ENCODE measurements around the gene MEX3D. TPM values are rescaled to one million over a fixed set of nuclear protein-coding genes. Genes with fewer than 3 reads are reported as not detected.

The MEX3D gene
- total RNA-seq, 2 experiments from 2014 or later = 1.6 to 2.3 TPM

DNA sequence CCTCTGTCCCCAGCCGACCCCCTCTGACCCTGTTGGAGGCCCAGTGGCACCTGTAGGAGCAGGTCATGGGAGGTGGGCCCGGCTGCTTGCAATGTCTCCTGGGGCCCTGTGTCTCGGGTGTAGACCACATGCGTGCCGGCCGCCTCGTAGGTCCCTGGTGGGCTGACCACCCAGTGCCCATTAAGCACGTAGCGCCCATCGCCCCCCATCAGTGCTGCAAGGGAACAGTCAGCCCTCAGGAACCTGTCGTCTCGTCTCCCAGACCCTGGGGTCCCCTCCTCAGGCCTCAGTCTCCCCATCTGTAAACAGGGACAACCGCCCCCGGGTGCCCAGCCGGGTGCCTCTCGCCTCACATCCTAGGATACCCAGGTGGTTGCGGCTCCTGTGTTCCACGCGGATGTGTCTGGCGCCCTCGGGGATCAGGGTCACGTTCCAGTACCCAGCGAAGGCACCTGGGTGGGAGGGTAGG lies 60.9 kb downstream of the MEX3D start:
- Histone ChIP-seq H3K27ac (ENCODE audit: low read depth in 1 of 2, low read length in 2 of 2) (peak overlapping the region in 1 of 2 donors; percentile 62), H3K4me3 (ENCODE audit: low read length) (peak overlapping the region; percentile 54), H3K9me3 (ENCODE audit: control insufficient read depth in 1 of 2, insufficient read depth in 1 of 2, low read length in 2 of 2) (peaks cover 0 to 43% of the 10 kb centered on the region in 2 experiments), H3K36me3 (ENCODE audit: insufficient read depth, low read length) (no peaks in the 10 kb centered on the region), H3K4me1 (ENCODE audit: insufficient read depth, low read length) (peaks cover 39% of the 10 kb centered on the region), H3K27me3 (ENCODE audit: control insufficient read depth in 1 of 2, insufficient read depth in 2 of 2, low read length in 2 of 2) (peaks cover 13% of the 10 kb centered on the region in 2 experiments)
- Mint-ChIP-seq H3K4me1 (ENCODE audit: low read depth) (peaks cover 25% of the 10 kb centered on the region), H3K27ac (peak overlapping the region; percentile 87), H3K27me3 (peaks cover 29% of the 10 kb centered on the region), H3K9me3 (no peaks in the 10 kb centered on the region), H3K4me3 (no peak overlapping the region), H3K36me3 (ENCODE audit: low read depth) (no peaks in the 10 kb centered on the region)
- DNase-seq (no peak), ATAC-seq (ENCODE audit: poor library complexity) (no peak)
- TF ChIP-seq, protein P1, sequence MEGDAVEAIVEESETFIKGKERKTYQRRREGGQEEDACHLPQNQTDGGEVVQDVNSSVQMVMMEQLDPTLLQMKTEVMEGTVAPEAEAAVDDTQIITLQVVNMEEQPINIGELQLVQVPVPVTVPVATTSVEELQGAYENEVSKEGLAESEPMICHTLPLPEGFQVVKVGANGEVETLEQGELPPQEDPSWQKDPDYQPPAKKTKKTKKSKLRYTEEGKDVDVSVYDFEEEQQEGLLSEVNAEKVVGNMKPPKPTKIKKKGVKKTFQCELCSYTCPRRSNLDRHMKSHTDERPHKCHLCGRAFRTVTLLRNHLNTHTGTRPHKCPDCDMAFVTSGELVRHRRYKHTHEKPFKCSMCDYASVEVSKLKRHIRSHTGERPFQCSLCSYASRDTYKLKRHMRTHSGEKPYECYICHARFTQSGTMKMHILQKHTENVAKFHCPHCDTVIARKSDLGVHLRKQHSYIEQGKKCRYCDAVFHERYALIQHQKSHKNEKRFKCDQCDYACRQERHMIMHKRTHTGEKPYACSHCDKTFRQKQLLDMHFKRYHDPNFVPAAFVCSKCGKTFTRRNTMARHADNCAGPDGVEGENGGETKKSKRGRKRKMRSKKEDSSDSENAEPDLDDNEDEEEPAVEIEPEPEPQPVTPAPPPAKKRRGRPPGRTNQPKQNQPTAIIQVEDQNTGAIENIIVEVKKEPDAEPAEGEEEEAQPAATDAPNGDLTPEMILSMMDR (IDR thresholded peaks at IDR 0.05) = no peak
- CTCF ChIA-PET = no interaction called here
- intact Hi-C loops (cut with DNase I, micrococcal nuclease) = loop anchor here in 1 of 2 experiments (1.0 kb wide), 1 partner anchor 17 kb away; the partner anchor contains the start of gene PCSK4
- POLR2A ChIA-PET = no interaction called here

DNA sequence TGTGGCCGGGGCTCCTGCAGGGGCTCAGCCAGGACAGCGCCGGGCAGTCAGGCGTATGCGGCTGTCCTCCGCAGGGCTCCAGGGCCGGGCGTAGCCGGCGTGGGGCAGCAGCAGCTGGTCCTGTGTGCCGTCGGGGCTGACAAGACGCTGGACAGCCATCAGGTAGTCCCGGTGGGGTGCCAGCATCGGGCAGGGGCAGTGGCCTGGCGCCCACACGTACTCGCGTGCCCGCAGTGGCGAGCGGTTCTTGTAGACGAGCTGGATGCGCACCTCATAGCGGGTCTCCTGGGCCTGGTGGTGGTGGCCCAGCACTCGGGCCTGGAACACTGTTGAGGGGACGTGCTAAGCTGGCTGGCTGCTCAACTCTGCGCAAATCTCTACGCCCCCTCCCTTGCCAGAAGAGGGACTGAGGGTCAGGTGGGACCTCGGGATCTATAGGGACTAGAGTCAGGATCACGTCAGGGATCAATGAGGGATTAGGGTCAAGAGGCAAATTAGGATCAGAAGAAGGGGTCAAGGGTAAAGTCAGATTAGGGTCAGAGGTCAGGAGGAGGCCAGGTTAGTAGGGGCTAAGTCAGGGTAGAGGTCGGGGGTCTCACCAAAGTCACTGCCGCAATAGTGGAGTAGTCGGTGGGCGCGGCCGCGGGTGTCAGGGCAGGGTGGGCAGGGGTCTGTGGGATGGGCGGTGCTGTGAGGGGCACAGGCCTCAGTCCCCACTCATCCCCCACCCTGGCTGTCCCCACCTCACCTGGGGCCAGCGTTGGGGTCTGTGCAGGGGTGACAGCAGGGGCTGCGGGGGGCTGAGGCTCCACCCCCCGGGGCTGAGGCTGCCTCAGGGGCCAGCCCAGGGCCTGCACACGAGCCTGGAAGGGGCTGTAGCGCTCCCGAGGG lies 61.9 kb downstream of the MEX3D start:
- POLR2A ChIA-PET = interaction anchor here (0.7 kb wide), 1 partner anchor 15 kb away, joined by 5 read pairs; the partner anchor contains the start of gene REEP6
- ATAC-seq (ENCODE audit: poor library complexity) = no peak
- DNase-seq = no peak
- TF ChIP-seq, protein P1 (IDR thresholded peaks at IDR 0.05) = no peak
- peak overlapping the region; percentile 69 for H3K27ac Mint-ChIP-seq
- H3K4me1 ChIP-seq (ENCODE audit: insufficient read depth, low read length) = peaks cover 29% of the 10 kb centered on the region
- no peak overlapping the region for H3K27ac ChIP-seq (ENCODE audit: low read depth in 1 of 2, low read length in 2 of 2)
- peaks cover 13% of the 10 kb centered on the region in 2 experiments for H3K27me3 ChIP-seq (ENCODE audit: control insufficient read depth in 1 of 2, insufficient read depth in 2 of 2, low read length in 2 of 2)
- no peak overlapping the region for H3K4me3 ChIP-seq (ENCODE audit: low read length)
- peaks cover 29% of the 10 kb centered on the region for H3K27me3 Mint-ChIP-seq
- H3K4me3 Mint-ChIP-seq = no peak overlapping the region
- H3K9me3 ChIP-seq (ENCODE audit: control insufficient read depth in 1 of 2, insufficient read depth in 1 of 2, low read length in 2 of 2) = peaks cover 0 to 39% of the 10 kb centered on the region in 2 experiments
- CTCF ChIA-PET = no interaction called here
- no peaks in the 10 kb centered on the region for H3K36me3 Mint-ChIP-seq (ENCODE audit: low read depth)
- H3K36me3 ChIP-seq (ENCODE audit: insufficient read depth, low read length) = no peaks in the 10 kb centered on the region
- peaks cover 20% of the 10 kb centered on the region for H3K4me1 Mint-ChIP-seq (ENCODE audit: low read depth)
- intact Hi-C loops (cut with DNase I, micrococcal nuclease) = no loop called here
- H3K9me3 Mint-ChIP-seq = no peaks in the 10 kb centered on the region

DNA sequence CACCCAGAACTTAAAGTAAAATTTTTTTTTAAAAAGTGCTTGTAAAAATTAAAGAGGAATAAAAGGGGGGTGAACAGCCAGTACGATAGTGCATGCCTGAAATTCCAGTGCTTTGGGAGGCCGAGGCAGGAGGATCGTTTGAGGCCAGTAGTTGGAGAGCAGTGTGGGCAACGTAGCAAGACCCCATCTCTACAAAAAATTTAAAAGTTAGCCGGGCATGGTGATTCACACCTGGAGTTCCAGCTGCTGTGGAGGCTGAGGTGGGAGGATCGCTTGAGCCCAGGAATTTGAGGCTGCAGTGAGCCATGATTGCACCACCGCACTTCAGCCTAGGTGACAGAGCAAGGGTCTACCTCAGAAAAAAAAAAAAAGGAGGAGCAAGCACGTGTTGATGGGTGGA lies 63.1 kb downstream of the MEX3D start:
- H3K4me3 ChIP-seq (ENCODE audit: low read length) = no peak overlapping the region
- Mint-ChIP-seq H3K36me3 (ENCODE audit: low read depth) (no peaks in the 10 kb centered on the region), H3K4me3 (no peak overlapping the region), H3K4me1 (ENCODE audit: low read depth) (peaks cover 14% of the 10 kb centered on the region), H3K27ac (no peak overlapping the region), H3K9me3 (no peaks in the 10 kb centered on the region), H3K27me3 (peaks cover 22% of the 10 kb centered on the region)
- POLR2A ChIA-PET = no interaction called here
- H3K9me3 ChIP-seq (ENCODE audit: control insufficient read depth in 1 of 2, insufficient read depth in 1 of 2, low read length in 2 of 2) = peaks cover 0 to 37% of the 10 kb centered on the region in 2 experiments
- CTCF ChIA-PET = no interaction called here
- H3K27me3 ChIP-seq (ENCODE audit: control insufficient read depth in 1 of 2, insufficient read depth in 2 of 2, low read length in 2 of 2) = peaks cover 13% of the 10 kb centered on the region in 2 experiments
- intact Hi-C loops (cut with DNase I, micrococcal nuclease) = no loop called here
- DNase-seq = no peak
- no peak for ATAC-seq (ENCODE audit: poor library complexity)
- H3K36me3 ChIP-seq (ENCODE audit: insufficient read depth, low read length) = no peaks in the 10 kb centered on the region
- TF ChIP-seq, protein P1 (IDR thresholded peaks at IDR 0.05) = no peak
- H3K27ac ChIP-seq (ENCODE audit: low read depth in 1 of 2, low read length in 2 of 2) = no peak overlapping the region
- H3K4me1 ChIP-seq (ENCODE audit: insufficient read depth, low read length) = peaks cover 29% of the 10 kb centered on the region

Other genes starting within 250 kb of the MEX3D start
- 10 to 100 TPM; 40.0 to 42.6 TPM for gene NDUFS7, start 184.4 kb downstream of the MEX3D start, total RNA-seq
- gene GAMT, start 166.8 kb downstream of the MEX3D start, total RNA-seq = 10 to 100 TPM; 11.0 to 13.0 TPM
- gene DAZAP1, start 160.7 kb downstream of the MEX3D start, total RNA-seq = 100 to 1,000 TPM; 128 to 133 TPM
- 1,000 to 10,000 TPM; 2,193 to 2,200 TPM for gene RPS15, start 129.9 kb downstream of the MEX3D start, total RNA-seq
- under 1 TPM; 0.20 to 0.30 TPM for gene APC2, start 118.2 kb downstream of the MEX3D start, total RNA-seq
- 10 to 100 TPM; 14.9 to 15.8 TPM for gene C19orf25, start 89.1 kb downstream of the MEX3D start, total RNA-seq
- 1 to 10 TPM; 4.2 to 5.2 TPM for gene PCSK4, start 78.0 kb downstream of the MEX3D start, total RNA-seq
- gene REEP6, start 77.1 kb downstream of the MEX3D start, total RNA-seq = 1 to 10 TPM; 2.2 to 2.8 TPM
- gene ADAMTSL5, start 55.3 kb downstream of the MEX3D start, total RNA-seq = 1 to 10 TPM; 4.3 to 5.7 TPM
- gene PLK5, start 44.2 kb downstream of the MEX3D start, total RNA-seq = under 1 TPM in 1 of 2 experiments, not detected in 1; 0.14 TPM
- 10 to 100 TPM; 34.3 to 35.2 TPM for gene MBD3, start 24.5 kb upstream of the MEX3D start, total RNA-seq
- gene UQCR11, start 37.1 kb upstream of the MEX3D start, total RNA-seq = 10 to 100 TPM; 88.9 to 93.8 TPM
- gene TCF3, start 84.3 kb upstream of the MEX3D start, total RNA-seq = 10 to 100 TPM; 51.2 to 52.2 TPM
- not detected for gene ONECUT3, start 185.2 kb upstream of the MEX3D start, total RNA-seq
- gene ATP8B3, start 244.0 kb upstream of the MEX3D start, total RNA-seq = 1 to 10 TPM; 2.5 to 3.2 TPM